Liver (tissue), 9 donors: ENCODE data around the gene EDNRA. TPM values are rescaled to one million over a fixed set of nuclear protein-coding genes. Genes with fewer than 3 reads are reported as not detected.

ENCODE experiments used
- DNase-seq: peaks from one replicate; pipeline ENCODE4 v3.0.0-alpha.2; 2017; ENCODE audit warnings: low spot score
- H3K27ac ChIP-seq, 2 donors: one replicate each; pipeline ENCODE4 v1.7.0; 2013; ENCODE audit warnings: inconsistent platforms in 2 of 2, low read length in 2 of 2, control low read depth in 1 of 2, low read depth in 1 of 2, mild to moderate bottlenecking in 1 of 2
- H3K27me3 ChIP-seq, 4 donors: one replicate each; pipeline versions ENCODE4 v1.6.1 to v1.7.0; 2013; ENCODE audit warnings: low read length in 3 of 4, inconsistent platforms in 1 of 4, mild to moderate bottlenecking in 1 of 4, moderate library complexity in 1 of 4; ENCODE audit not compliant: control insufficient read depth in 4 of 4, insufficient read depth in 4 of 4
- H3K36me3 ChIP-seq, 4 donors: one replicate each; pipeline versions ENCODE4 v1.6.1 to v1.7.0; 2013; ENCODE audit warnings: low read length in 3 of 4, mild to moderate bottlenecking in 3 of 4, low read depth in 1 of 4, moderate library complexity in 1 of 4; ENCODE audit not compliant: control insufficient read depth in 4 of 4, insufficient read depth in 3 of 4
- H3K4me1 ChIP-seq, 4 donors: one replicate each; pipeline versions ENCODE4 v1.6.1 to v1.7.0; 2013; ENCODE audit warnings: low read length in 3 of 4, mild to moderate bottlenecking in 3 of 4, moderate library complexity in 1 of 4; ENCODE audit not compliant: control insufficient read depth in 4 of 4, insufficient read depth in 4 of 4
- H3K4me3 ChIP-seq, 3 donors: one replicate each; pipeline versions ENCODE4 v1.6.1 to v1.7.0; 2013; ENCODE audit warnings: low read length in 3 of 3, control low read depth in 1 of 3, low read depth in 1 of 3, mild to moderate bottlenecking in 1 of 3
- H3K9ac ChIP-seq, 2 donors: one replicate each; pipeline ENCODE4 v1.7.0; 2013; ENCODE audit warnings: low read length in 2 of 2, mild to moderate bottlenecking in 2 of 2, moderate library complexity in 2 of 2, control low read depth in 1 of 2, low read depth in 1 of 2
- H3K9me3 ChIP-seq, 4 donors: one replicate each; pipeline versions ENCODE4 v1.6.1 to v1.7.0; 2013; ENCODE audit warnings: low read length in 3 of 4; ENCODE audit not compliant: control insufficient read depth in 4 of 4
- ATF3 ChIP-seq: IDR thresholded peaks from 2 replicates; pipeline ENCODE4 v1.6.1; 2016; ENCODE audit warnings: antibody characterized with exemption
- CTCF ChIP-seq: fragments of 150-350 bp; IDR thresholded peaks from 2 replicates; pipeline ENCODE4 v1.5.1; 2017; ENCODE audit warnings: improper control_type of control experiment, low read depth, low read length; ENCODE audit not compliant: missing input control
- EGR1 ChIP-seq, 2 donors: IDR thresholded peaks; 2 replicates each; pipeline ENCODE4 v1.6.1; 2016 to 2018; ENCODE audit warnings: antibody characterized with exemption in 2 of 2, low read depth in 2 of 2
- FOXA1 ChIP-seq: IDR thresholded peaks from 2 replicates; pipeline ENCODE4 v1.6.1; 2016; ENCODE audit warnings: antibody characterized with exemption
- FOXA2 ChIP-seq: IDR thresholded peaks from 2 replicates; pipeline ENCODE4 v1.6.1; 2016; ENCODE audit warnings: antibody characterized with exemption
- GABPA ChIP-seq, 2 donors: IDR thresholded peaks in 1 of 2; conservative IDR thresholded peaks in 1 of 2; 2 replicates each; pipeline ENCODE4 v1.6.1; 2016; ENCODE audit warnings: antibody characterized with exemption in 2 of 2, mild to moderate bottlenecking in 1 of 2, moderate library complexity in 1 of 2
- HNF4A ChIP-seq, 2 donors: conservative IDR thresholded peaks; 2 replicates each; pipeline ENCODE4 v1.6.1; 2016; ENCODE audit warnings: antibody characterized with exemption in 2 of 2, mild to moderate bottlenecking in 2 of 2
- HNF4G ChIP-seq: IDR thresholded peaks from 2 replicates; pipeline ENCODE4 v1.6.1; 2016; ENCODE audit warnings: antibody characterized with exemption
- JUND ChIP-seq, 2 donors: IDR thresholded peaks; 2 replicates each; pipeline ENCODE4 v1.6.1; 2016; ENCODE audit warnings: antibody characterized with exemption in 2 of 2
- MAX ChIP-seq: IDR thresholded peaks from 2 replicates; pipeline ENCODE4 v1.6.1; 2016; ENCODE audit warnings: antibody characterized with exemption
- NR2F2 ChIP-seq: IDR thresholded peaks from 2 replicates; pipeline ENCODE4 v1.6.1; 2016; ENCODE audit warnings: antibody characterized with exemption
- RAD21 ChIP-seq, 2 donors: IDR thresholded peaks; 2 replicates each; pipeline ENCODE4 v1.6.1; 2016; ENCODE audit warnings: antibody characterized with exemption in 2 of 2, mild to moderate bottlenecking in 2 of 2
- REST ChIP-seq: IDR thresholded peaks from 2 replicates; pipeline ENCODE4 v1.6.1; 2016; ENCODE audit warnings: antibody characterized with exemption, mild to moderate bottlenecking
- RXRA ChIP-seq, 2 donors: IDR thresholded peaks; 2 replicates each; pipeline ENCODE4 v1.6.1; 2017 to 2018; ENCODE audit warnings: antibody characterized with exemption in 2 of 2, mild to moderate bottlenecking in 1 of 2
- SP1 ChIP-seq: IDR thresholded peaks from 2 replicates; pipeline ENCODE4 v1.6.1; 2018; ENCODE audit warnings: antibody characterized with exemption, mild to moderate bottlenecking
- TAF1 ChIP-seq: conservative IDR thresholded peaks from 2 replicates; pipeline ENCODE4 v1.6.1; 2016; ENCODE audit warnings: antibody characterized with exemption, mild to moderate bottlenecking
- YY1 ChIP-seq: IDR thresholded peaks from 2 replicates; pipeline ENCODE4 v1.6.1; 2016; ENCODE audit warnings: antibody characterized with exemption, mild to moderate bottlenecking
- ZBTB33 ChIP-seq: IDR thresholded peaks from 2 replicates; pipeline ENCODE4 v1.6.1; 2016; ENCODE audit warnings: antibody characterized with exemption
- WGBS: extraction: QIAGEN DNeasy Blood & Tissue Kit; methylation state at CpG from one replicate; pipeline ENCODE4 v1.1.7; 2013; 5-methylcytosine and 5-hydroxymethylcytosine counted together
- polyA plus RNA-seq, 2 donors: library from polyadenylated mRNA; stranded (reverse) in 1 of 2; unstranded in 1 of 2; fragments of 200-250 nt in 1 of 2; fragments of >200 nt in 1 of 2; fragmentation: Nextera tagmentation in 1 of 2; extraction: Ambion mirVana in 1 of 2; gene quantifications; one replicate each; pipeline versions ENCODE4 v1.2.1 to v1.2.3, GENCODE V29; 2013 to 2015
- total RNA-seq, 2 donors: library from RNA; depleted of rRNA; stranded (reverse); fragments of >200 nt; gene quantifications; one replicate each; pipeline ENCODE4 v1.2.3, GENCODE V29; 2014
- donor health status: healthy.
- donor health status: healthy.
- donor health status: healthy.
- donor health status: healthy.
- donor health status: healthy.

Gene EDNRA
- total and polyA plus RNA-seq, 4 donors = 0.71 to 6.0 (median 1.1) TPM

GRCh38 chr4:147578051-147578476 is 97.2 kb downstream of the EDNRA start (continued):
- TF ChIP-seq CTCF (no peak), SP1 (no peak), HNF4A (conservative IDR thresholded peaks at IDR 0.05) (no peak)

- Histone ChIP-seq H3K9ac (no peak overlapping the region), H3K36me3 (no peaks in the 10 kb centered on the region), H3K9me3 (no peaks in the 10 kb centered on the region), H3K27me3 (no peaks in the 10 kb centered on the region), H3K4me3 (no peak overlapping the region), H3K27ac (no peak overlapping the region), H3K4me1 (no peaks in the 10 kb centered on the region)
- no peak for TF ChIP-seq NR2F2
- TF ChIP-seq EGR1 (IDR thresholded peaks at IDR 0.05; ENCODE audit: low read depth in 2 of 2) = no peak
- no peak for TF ChIP-seq RXRA (IDR thresholded peaks at IDR 0.05)
- TF ChIP-seq MAX = no peak
- no peak for TF ChIP-seq RAD21 (IDR thresholded peaks at IDR 0.05)
- no peak for TF ChIP-seq REST
- TF ChIP-seq FOXA2 = no peak
- TF ChIP-seq TAF1 = no peak
- no peak for TF ChIP-seq YY1
- TF ChIP-seq FOXA1 = no peak
- no peak for TF ChIP-seq ZBTB33
- no peak for TF ChIP-seq HNF4G
- TF ChIP-seq HNF4A (conservative IDR thresholded peaks at IDR 0.05) = no peak
- TF ChIP-seq GABPA (IDR thresholded peaks at IDR 0.05 in 1 of 2, conservative IDR thresholded peaks at IDR 0.05 in 1 of 2) = no peak
- TF ChIP-seq JUND (IDR thresholded peaks at IDR 0.05) = no peak
- no peak for TF ChIP-seq ATF3
- TF ChIP-seq SP1 = no peak
- no peak for TF ChIP-seq CTCF
- WGBS = 76% methylated on average over 3 of the region's 3 CpGs
- DNase-seq = no peak
Measured at GRCh38 chr4:147578593-147578992, 97.7 kb downstream of the EDNRA start.
